ENCODE data around the gene UBAP1L.
"Not testable (repeated sequence)": the region's sequence is repeated elsewhere in the genome, so short reads cannot be mapped to it uniquely, and the experiment has no call there.

The UBAP1L gene

DNA sequence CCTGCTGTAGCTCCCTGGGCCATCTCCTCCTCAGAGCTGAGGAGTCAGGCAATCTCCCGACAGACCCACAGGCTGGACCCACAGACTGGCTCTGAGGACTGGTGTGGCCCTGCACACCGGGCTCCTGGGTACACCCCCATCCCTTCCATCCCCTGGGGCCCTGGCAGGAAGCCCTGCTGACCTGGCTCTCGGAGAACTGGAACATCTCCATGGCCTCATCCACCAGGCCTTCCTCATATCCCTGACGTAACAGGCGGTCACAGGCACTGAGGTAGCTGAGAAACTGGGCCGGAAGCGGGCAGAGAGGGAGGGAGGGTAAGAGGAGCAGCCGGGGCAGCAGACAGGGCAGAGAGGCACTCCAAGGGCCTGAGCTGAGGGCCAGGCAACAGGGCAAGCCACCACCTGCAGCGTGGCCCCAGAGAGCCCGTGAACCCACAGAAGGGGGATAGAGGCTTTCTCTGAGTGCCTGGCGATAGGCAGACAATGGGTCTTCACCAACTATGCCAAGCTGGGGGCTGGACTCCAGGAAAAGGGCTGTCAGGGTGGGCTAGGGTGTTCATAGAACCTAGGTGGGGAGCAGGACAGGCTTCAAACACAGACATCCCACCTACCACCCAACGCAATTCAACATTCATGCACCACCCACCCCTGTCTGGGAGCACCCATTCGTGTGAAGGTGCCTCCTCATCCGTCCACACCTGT lies 20.6 kb downstream of the UBAP1L start:
- ATAC-seq (replicated peaks) = no peak
- H3K36me3 Mint-ChIP-seq = peaks cover 18 to 46% of the 10 kb centered on the region in 2 donors
- H3K27me3 Mint-ChIP-seq = no peaks in the 10 kb centered on the region
- H3K4me3 Mint-ChIP-seq = no peak overlapping the region
- no peaks in the 10 kb centered on the region for H3K9me3 Mint-ChIP-seq
- no peaks in the 10 kb centered on the region for H3K4me1 Mint-ChIP-seq
- no peak overlapping the region for H3K27ac Mint-ChIP-seq
- DNase-seq = no peak

DNA sequence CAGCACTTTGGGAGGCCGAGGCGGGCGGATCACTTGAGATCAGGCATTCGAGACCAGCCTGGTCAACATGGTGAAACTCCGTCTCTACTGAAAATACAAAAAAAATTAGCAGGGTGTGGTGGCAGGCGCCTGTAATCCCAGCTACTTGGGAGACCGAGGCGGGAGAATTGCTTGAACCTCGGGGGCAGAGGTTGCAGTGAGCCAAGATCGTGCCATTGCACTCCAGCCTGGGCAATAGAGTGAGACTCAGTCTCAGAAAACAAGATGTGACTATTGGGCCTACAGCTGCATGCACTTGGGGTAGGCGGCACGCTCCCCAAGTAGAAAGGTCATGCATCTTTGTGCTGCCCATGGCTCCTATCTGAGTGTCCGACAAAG lies 21.2 kb downstream of the UBAP1L start:
- H3K27ac Mint-ChIP-seq; H3K27me3 Mint-ChIP-seq; H3K4me1 Mint-ChIP-seq; H3K4me3 Mint-ChIP-seq; ATAC-seq (replicated peaks); DNase-seq; H3K9me3 Mint-ChIP-seq: not testable (repeated sequence)
- H3K36me3 Mint-ChIP-seq = peaks cover 16 to 45% of the 10 kb centered on the region in 2 donors

DNA sequence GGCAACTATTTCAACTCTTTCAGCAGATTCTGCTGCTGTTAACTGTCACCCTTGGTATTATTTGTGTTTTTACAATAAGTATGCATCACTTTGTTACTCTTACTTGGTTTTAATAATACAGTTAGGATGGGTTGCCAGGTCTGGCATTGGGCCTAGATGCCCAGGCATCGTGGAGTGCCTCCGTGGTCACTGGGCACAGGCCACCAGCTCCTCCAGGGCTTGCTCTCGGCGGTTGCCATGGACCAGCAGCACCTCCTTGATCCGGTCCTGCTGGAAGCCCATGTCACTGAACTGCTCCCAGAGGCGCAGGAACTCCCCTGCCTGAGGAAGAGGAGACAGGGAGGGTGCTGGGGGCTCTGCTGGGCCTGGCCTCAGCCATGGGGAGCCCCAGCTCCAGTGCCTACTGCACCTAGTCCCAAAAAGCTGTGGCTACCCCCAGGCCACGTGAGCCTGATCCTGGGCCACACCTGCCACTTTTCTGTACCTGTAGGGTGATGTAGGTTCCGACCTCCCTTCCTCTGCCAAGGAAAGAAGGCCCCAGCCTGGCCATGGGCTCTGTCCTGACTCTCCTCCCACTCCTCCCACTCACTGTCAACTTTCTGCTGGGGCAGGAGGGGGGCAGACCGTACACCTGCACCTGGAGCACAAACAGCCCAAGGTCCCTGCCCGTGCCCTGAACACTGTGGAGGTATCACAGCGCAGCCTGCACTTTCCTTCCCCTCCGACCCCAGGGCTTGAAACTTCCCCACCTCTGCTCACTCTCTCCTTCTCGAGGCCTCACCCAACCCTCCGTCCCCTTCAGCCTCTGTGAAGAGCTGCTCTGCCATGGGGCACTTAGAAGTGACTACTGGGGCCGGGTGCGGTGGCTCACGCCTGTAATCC lies 21.8 kb downstream of the UBAP1L start:
- Mint-ChIP-seq H3K9me3 (no peaks in the 10 kb centered on the region), H3K27me3 (no peaks in the 10 kb centered on the region), H3K4me3 (no peak overlapping the region), H3K27ac (no peak overlapping the region), H3K36me3 (peaks cover 12 to 39% of the 10 kb centered on the region in 2 donors), H3K4me1 (no peaks in the 10 kb centered on the region)
- ATAC-seq (replicated peaks) = no peak
- DNase-seq = no peak

DNA sequence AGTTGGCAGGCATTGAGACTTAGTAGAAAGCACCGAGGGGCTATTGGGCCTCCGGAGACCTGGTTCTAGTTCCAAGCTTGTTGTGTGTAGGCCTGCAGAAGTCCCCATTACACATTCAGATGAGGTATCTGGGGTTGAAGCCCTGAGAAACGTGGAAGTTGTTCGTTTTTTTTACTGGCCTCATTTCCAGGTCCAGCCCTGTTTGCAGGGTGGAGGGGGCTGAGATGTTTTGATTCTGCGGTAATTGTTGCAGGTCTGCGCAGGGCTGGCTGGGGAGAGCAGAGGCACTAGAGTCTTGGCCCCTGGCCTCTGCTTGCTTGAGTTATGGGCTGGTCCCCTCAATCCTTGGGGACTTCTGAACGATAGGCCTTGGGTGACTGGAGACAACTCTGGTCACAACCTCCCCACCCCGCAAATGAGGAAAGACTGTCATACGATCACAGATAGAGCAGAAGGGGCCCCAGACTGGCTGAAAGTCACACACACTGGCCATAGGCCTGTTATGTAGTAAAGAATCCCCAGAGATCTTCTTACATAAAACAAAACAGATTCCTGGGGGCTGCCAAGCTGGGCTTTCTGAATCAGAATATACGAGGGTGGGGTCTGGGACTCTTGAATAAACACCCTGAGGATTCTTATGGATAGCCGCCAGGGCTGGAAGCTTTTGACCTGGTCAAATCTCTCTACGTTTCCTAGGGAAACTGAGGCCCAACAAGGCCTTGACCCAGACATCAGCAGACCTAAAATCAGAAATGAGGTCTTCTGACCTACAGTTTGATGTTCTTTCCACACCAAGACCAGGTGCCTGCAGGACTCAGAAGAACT lies 22.8 kb downstream of the UBAP1L start:
- no peak overlapping the region for H3K27ac Mint-ChIP-seq

DNA sequence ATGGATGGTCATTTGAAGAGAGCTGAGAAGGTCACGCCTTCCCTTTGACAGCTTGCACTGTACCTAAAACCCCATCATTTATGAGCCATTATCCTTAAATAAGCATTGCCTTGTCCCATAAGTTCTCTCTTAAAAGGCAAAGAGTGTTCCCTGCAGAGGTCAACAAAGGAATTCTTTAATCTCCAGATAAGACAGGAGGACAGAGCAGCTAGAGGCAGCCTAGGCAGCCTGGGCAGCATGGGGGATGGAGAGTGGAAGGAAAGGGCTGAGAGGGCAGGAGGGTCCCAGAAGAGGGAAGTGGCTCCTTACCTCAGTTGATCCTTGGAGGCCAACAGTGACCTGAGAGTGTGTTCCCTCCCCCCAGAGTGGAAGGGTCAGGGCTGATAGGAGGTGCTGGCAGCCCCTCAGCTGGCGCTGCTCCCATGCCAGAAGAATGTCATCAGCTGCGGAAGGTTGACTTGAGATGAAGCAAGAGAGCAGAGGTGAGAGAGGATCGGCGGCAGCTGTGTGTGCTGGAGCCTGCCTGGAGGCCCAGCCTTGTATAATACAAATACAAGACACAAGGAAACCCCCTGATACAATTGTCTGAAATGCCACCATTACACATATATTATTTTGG lies 25.7 kb downstream of the UBAP1L start:
- H3K27me3 Mint-ChIP-seq = peaks cover 8 to 9% of the 10 kb centered on the region in 2 donors
- DNase-seq (no peak), ATAC-seq (replicated peaks) (no peak)
- H3K4me1 Mint-ChIP-seq = peaks cover 0 to 2% of the 10 kb centered on the region in 2 donors
- H3K4me3 Mint-ChIP-seq = no peak overlapping the region
- no peak overlapping the region for H3K27ac Mint-ChIP-seq
- H3K9me3 Mint-ChIP-seq = no peaks in the 10 kb centered on the region
- H3K36me3 Mint-ChIP-seq = peaks cover 5 to 13% of the 10 kb centered on the region in 2 donors

More for the DNA sequence above, 22.8 kb downstream of the UBAP1L start:
- H3K9me3 Mint-ChIP-seq = no peaks in the 10 kb centered on the region
- no peaks in the 10 kb centered on the region for H3K4me1 Mint-ChIP-seq
- DNase-seq (no peak), ATAC-seq (replicated peaks) (no peak)
- H3K4me3 Mint-ChIP-seq = no peak overlapping the region
- peaks cover 10 to 29% of the 10 kb centered on the region in 2 donors for H3K36me3 Mint-ChIP-seq
- H3K27me3 Mint-ChIP-seq = no peaks in the 10 kb centered on the region

DNA sequence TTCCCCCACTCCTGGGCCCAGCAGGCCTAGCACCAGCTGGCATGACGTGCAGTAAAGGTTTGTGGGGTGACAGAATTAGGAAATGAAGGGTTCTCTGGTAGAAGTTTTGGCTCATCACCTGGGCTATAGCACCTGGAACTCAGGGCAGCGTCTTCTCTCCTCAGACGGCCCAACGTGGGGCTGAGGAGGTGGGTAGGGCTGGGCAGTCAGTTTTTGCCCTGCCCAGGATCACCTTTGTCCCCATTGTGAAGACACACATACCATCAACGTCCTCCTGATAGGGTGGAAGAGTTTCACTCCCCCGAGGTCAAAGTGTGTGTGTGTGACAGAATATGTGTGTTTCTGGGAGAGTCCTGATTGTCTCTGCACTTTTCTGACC lies 26.4 kb downstream of the UBAP1L start:
- ATAC-seq (replicated peaks) (no peak), DNase-seq (no peak)
- peaks cover 15 to 16% of the 10 kb centered on the region in 2 donors for H3K27me3 Mint-ChIP-seq
- H3K27ac Mint-ChIP-seq = no peak overlapping the region
- peaks cover 5 to 9% of the 10 kb centered on the region in 2 donors for H3K36me3 Mint-ChIP-seq
- H3K4me3 Mint-ChIP-seq = no peak overlapping the region
- peaks cover 0 to 2% of the 10 kb centered on the region in 2 donors for H3K4me1 Mint-ChIP-seq
- H3K9me3 Mint-ChIP-seq = no peaks in the 10 kb centered on the region

DNA sequence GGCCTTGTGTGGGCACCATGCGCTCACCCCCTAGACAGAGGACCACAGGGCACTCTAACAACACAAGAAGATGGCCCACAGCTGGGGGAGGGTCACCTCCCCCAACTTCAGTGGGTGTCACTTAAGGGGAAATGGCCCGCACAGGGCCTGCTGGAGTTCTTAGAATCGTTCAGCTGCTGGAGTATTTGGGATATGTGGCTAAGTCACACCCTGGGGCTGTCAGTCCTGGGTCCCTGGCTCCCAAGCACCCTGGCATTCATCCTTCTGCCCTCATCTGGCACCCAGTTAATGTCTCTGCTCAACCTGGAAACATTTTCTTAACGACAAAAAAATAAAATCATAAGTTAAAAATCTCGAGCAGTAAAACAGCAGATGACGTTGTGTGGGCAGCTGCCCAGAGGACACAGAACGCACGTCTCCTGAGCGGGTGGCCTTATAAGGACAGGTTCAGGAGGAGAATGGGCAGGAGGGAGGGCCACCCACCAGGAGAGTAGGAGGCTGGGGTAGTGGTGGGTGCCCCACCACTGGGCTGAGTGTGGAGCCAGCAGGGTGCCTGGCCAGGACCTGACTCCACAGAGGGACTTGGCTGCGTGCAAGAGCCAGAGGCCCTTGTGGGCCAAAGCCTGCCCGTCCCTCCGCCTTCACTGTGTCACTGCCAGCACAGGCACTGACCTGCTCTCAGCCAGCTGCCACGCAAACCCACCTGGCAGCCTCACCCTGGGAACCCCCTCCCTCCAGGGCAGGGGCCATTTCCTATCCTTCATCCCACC lies 26.9 kb downstream of the UBAP1L start:
- DNase-seq = no peak
- H3K4me3 Mint-ChIP-seq = no peak overlapping the region
- peaks cover 3 to 6% of the 10 kb centered on the region in 2 donors for H3K36me3 Mint-ChIP-seq
- no peak for ATAC-seq (replicated peaks)
- no peaks in the 10 kb centered on the region for H3K9me3 Mint-ChIP-seq
- no peak overlapping the region for H3K27ac Mint-ChIP-seq
- peaks cover 18 to 20% of the 10 kb centered on the region in 2 donors for H3K27me3 Mint-ChIP-seq
- H3K4me1 Mint-ChIP-seq = peaks cover 0 to 2% of the 10 kb centered on the region in 2 donors

DNA sequence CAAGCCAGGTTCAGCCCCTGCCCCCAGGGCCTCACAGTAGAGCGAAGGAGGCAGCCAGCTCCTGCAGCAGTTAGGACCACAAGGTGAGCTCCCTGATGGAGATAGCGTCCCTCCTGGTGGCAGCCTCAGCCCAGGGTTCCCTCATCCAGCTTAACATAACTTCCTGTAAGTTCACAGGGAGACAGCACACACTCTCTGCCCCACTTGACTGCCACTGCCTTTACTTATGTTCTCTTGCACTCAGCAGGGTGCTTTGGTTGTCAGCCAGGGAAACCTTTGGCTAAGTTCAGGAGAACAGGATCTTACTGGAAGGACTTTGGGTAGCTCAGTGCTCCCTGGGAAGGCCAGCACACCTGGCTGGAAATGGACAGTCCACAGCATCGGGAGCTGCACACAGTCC lies 27.6 kb downstream of the UBAP1L start:
- H3K4me3 Mint-ChIP-seq = no peak overlapping the region
- no peak for DNase-seq
- peaks cover 3 to 6% of the 10 kb centered on the region in 2 donors for H3K36me3 Mint-ChIP-seq
- peaks cover 0 to 3% of the 10 kb centered on the region in 2 donors for H3K4me1 Mint-ChIP-seq
- H3K27me3 Mint-ChIP-seq = peaks cover 24 to 26% of the 10 kb centered on the region in 2 donors
- no peak for ATAC-seq (replicated peaks)
- no peaks in the 10 kb centered on the region for H3K9me3 Mint-ChIP-seq
- no peak overlapping the region for H3K27ac Mint-ChIP-seq

DNA sequence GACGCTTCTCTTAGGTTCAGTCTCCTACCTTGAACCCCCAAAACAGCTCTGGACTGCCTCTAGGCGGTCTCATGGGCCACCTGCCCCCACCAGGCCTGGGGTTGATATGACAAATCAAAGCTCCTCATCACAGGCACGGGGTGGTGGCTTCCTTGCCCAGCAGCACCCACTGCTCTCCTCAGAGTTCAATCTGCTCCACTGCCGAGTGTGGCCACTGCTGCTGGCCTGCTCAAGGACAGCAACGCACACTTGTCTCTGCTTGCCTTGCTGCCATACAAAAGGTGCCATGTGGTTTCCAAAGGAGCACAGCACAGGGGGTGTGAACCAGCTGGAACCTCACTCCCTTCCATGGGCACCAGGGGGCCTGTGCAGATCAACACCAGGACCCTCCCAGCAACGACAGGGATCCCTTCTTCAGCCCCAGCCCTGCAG lies 28.3 kb downstream of the UBAP1L start:
- peak; percentile 23 to 33 for ATAC-seq (replicated peaks)
- Mint-ChIP-seq H3K9me3 (no peaks in the 10 kb centered on the region), H3K4me1 (peaks cover 0 to 3% of the 10 kb centered on the region in 2 donors), H3K4me3 (no peak overlapping the region), H3K27ac (no peak overlapping the region), H3K27me3 (peaks cover 28 to 30% of the 10 kb centered on the region in 2 donors), H3K36me3 (peaks cover 3 to 6% of the 10 kb centered on the region in 2 donors)
- no peak for DNase-seq

DNA sequence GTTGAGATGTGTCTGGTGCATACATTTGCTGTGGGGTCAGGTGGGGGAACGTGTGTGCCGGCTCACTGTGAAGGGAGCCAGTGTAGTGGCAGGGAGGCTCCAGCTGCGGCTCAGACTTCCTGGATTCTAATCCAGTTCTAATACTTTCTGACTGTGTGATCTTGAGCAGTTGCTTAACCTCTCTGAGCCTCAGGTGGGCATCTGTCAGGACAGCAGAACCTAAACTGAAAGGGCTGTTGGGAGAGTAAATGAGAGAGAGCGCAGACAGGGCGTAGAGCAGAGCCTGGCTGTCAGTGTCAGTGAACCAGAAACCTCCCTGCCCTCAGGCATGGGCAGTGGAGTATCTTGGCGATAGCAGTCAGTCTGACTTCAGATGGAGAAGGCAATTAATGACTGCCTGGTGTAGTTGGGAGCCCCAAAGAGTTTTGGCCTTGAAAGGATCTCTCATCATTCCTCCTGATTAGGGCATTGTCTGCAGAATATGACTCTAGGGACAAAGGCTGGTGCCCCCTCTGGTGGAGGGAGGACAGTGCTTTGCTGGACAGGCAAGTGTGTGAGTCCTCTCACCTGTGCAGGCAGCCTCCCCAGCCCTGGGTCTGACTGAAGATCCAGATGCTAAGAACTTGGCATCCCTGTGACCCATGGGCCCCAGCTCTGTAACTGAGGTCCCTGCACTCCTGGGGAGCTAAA lies 28.9 kb downstream of the UBAP1L start:
- ATAC-seq (replicated peaks) (peak; percentile 27 to 39), DNase-seq (no peak)
- H3K36me3 Mint-ChIP-seq = peaks cover under 1 to 3% of the 10 kb centered on the region in 2 donors
- peaks cover 0 to 3% of the 10 kb centered on the region in 2 donors for H3K4me1 Mint-ChIP-seq
- no peak overlapping the region for H3K27ac Mint-ChIP-seq
- H3K27me3 Mint-ChIP-seq = peaks cover 28 to 33% of the 10 kb centered on the region in 2 donors
- no peaks in the 10 kb centered on the region for H3K9me3 Mint-ChIP-seq
- H3K4me3 Mint-ChIP-seq = no peak overlapping the region

DNA sequence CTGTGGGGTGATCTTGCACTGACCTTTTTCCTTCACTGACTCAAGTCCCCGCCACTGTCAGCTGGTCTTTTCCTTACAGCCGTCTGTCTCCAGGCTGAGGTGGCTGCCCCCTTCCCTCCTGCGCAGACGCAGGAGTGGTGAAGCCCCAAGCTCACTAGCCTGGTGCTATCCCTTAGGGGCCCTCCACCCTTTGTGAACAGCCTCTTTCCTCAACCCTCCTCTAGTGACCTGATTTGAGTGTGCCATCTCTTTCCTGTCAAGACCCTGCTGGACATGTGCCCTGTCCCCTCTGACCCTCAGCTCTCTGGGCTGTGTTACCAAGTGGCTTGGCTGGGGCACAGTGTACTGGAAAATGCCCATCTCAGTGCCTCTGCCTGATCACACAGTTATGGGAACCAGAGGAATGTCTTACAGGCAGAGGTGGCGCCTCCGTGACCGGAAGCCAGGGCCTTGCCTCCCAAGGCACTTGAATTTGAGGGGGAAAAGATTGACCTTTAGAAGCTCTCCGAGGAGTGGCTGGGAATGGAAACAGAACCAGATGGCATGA lies 29.7 kb downstream of the UBAP1L start:
- Mint-ChIP-seq H3K36me3 (peaks cover 0 to 3% of the 10 kb centered on the region in 2 donors), H3K27ac (no peak overlapping the region), H3K4me3 (no peak overlapping the region), H3K27me3 (peaks cover 28 to 33% of the 10 kb centered on the region in 2 donors), H3K4me1 (peaks cover 0 to 3% of the 10 kb centered on the region in 2 donors), H3K9me3 (no peaks in the 10 kb centered on the region)
- ATAC-seq (replicated peaks) = no peak
- DNase-seq = no peak

DNA sequence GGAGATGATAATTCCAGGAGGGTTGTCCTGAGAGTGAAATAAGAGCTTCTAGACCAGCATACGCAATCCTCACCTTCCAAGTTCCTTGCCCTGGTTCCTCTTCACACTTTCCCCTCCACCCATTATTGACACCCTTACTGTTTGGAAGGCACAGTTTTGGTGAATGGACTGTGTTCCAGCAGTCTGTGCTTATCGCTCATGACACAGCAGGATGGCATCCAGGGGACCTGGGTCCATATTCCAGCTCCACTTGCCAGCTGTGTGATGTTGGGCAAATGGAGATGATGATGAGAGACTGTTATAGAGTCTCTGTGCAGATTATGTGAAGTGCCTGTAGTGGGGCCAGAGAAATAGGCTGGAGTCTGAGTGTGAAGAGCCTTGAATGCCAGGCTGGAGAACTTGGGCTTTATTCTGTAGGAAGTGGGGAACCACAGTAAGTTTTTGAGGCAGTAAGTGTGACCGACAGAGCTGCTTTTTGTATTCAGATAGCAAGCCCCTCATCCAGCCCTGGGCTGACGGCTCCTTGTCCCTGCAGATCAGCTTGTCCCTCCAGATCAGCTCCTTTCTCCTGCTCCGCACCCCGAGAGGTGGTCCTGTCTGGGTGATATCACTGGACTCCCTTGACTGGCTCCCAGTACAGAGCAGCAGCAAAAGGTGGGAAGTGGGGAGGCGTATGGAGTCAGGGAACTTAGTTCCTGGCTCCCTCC lies 30.3 kb downstream of the UBAP1L start:
- Mint-ChIP-seq H3K4me1 (peaks cover 0 to 3% of the 10 kb centered on the region in 2 donors), H3K9me3 (no peaks in the 10 kb centered on the region), H3K36me3 (peaks cover 0 to 3% of the 10 kb centered on the region in 2 donors), H3K4me3 (no peak overlapping the region), H3K27ac (no peak overlapping the region), H3K27me3 (peaks cover 30 to 33% of the 10 kb centered on the region in 2 donors)
- DNase-seq (no peak), ATAC-seq (replicated peaks) (no peak)
